HG03066 (cell line): ENCODE results near the gene ZNF43.
"Not testable (repeated sequence)": the region's sequence is repeated elsewhere in the genome, so short reads cannot be mapped to it uniquely, and the experiment has no call there.

Experiments used
- ATAC-seq: cut with Tn5 transposase; IDR thresholded peaks from one replicate; pipeline ENCODE4 v1.9.1; 2021; ENCODE audit warnings: low read depth; ENCODE audit not compliant: unreplicated experiment

ZNF43 gene

GRCh38 chr19:21812448-21812847 is 23.5 kb downstream of the ZNF43 start:
- ATAC-seq, result no peak

- not testable (repeated sequence) for ATAC-seq
These were observed 27.5 kb downstream of the ZNF43 start for GRCh38 chr19:21808400-21809000.

GRCh38 chr19:21789466-21790085 is 46.4 kb downstream of the ZNF43 start:
- ATAC-seq, result no peak

GRCh38 chr19:21786936-21787335 is 49.0 kb downstream of the ZNF43 start:
- ATAC-seq, result no peak

- ATAC-seq, result not testable (repeated sequence)
These were observed 60.2 kb downstream of the ZNF43 start for GRCh38 chr19:21775792-21776191.

- peak; percentile 87 for ATAC-seq
These were observed 68.7 kb downstream of the ZNF43 start, which contains the start of gene ZNF100 for GRCh38 chr19:21767065-21767800. ZNF100 (minus strand) TSS chr19:21767579; CDS start chr19:21767429, 150 bp downstream.

- ATAC-seq, result not testable (repeated sequence)
These were observed 69.3 kb downstream of the ZNF43 start for GRCh38 chr19:21766705-21767064.

- ATAC-seq, result no peak
These were observed 70.8 kb downstream of the ZNF43 start for GRCh38 chr19:21765151-21765550.

- ATAC-seq, result not testable (repeated sequence)
These were observed 74.4 kb downstream of the ZNF43 start for GRCh38 chr19:21761547-21761946.

GRCh38 chr19:21758296-21758695 is 77.7 kb downstream of the ZNF43 start:
- no peak for ATAC-seq

GRCh38 chr19:21755555-21755954 is 80.4 kb downstream of the ZNF43 start:
- not testable (repeated sequence) for ATAC-seq
